ENCODE data around the gene HOXC13. TPM values are rescaled to one million over a fixed set of nuclear protein-coding genes. Genes with fewer than 3 reads are reported as not detected.

Gene HOXC13
- total and polyA plus RNA-seq, 2 of the 13 experiments (the other 11 are each of a cell fraction or from before 2014, with no cell fraction given): 0.07 TPM; not detected in 1

GRCh38 chr12:53981634-53982565 lies 43.3 kb downstream of the HOXC13 start (continued):
- TF ChIP-seq ZNF33A (CRISPR knock-in tag; IDR thresholded peaks at IDR 0.05; ENCODE audit: borderline replicate concordance): no peak
- no peak for TF ChIP-seq ZKSCAN8 (CRISPR knock-in tag; IDR thresholded peaks at IDR 0.05; ENCODE audit: borderline replicate concordance)
- TF ChIP-seq AHR (CRISPR knock-in tag; IDR thresholded peaks at IDR 0.05): no peak

DNA sequence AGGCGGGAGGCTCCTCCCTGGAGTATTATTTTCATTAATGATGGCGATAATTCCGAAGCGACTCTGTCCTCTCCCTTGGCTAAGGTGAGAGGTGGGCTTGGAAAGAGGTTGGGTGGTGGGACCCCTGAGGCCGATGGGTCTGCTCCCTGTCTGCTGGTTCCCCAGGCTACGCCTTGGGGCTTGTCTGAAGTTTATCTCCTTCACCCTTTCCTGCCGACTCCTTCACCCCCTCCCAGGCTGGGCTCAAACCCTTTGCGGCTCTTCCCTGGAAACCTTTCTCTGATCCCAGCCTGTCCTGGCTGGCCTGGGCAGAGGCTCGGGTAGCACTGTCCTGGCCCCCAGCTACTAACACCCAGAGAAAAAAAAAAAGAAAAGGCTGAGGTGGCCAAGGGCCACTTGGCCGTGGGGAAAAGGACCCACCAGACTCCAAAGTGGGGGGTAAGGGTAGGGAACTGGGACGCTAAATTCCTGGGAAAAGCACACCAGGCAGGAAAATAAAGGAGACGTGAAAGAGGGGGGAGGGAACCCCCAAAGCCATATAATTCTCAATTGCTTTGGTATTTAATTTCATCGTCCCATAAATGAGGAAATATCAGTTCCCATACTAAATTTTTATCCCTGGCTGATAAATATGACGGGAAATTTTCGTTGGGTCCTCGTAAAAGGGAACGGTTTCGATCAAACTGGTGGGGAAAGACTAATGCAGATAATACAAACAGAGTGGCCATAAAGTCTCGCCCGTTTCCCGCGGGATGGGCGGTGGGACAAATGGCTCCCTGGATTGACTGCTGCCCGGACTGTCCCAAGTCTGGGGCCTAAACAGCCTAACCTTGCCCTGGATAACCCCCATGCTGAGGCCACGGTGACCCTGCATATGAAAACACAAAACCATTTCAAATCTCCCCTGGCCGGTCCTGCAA lies 44.3 kb downstream of the HOXC13 start:
- no peaks in the 10 kb centered on the region for H4K20me1 ChIP-seq (ENCODE audit: insufficient read depth, low read length)
- intact Hi-C loops (cut with micrococcal nuclease; ENCODE audit: unreplicated experiment): no loop called here
- ATAC-seq: no peak
- H3K4me3 ChIP-seq (replicated peaks in 1 of 3; ENCODE audit: insufficient read depth in 1 of 3, low read depth in 2 of 3, low read length in 3 of 3): no peak overlapping the region
- 57% methylated on average over 25 of the region's 26 CpGs for WGBS (ENCODE audit: low lambda C conversion rate)
- in situ Hi-C loops (cut with HindIII; ENCODE audit: extremely low pct_ligation_motif_present, low pct_unique_long_range_greater_than_20kb): no loop called here
- POLR2A ChIA-PET: no interaction called here
- peaks cover 36% of the 10 kb centered on the region for H3K4me1 ChIP-seq (ENCODE audit: insufficient read depth, low read length)
- no peak overlapping the region for H3K4me2 ChIP-seq (ENCODE audit: low read depth, low read length)
- H3K36me3 ChIP-seq (replicated peaks in 1 of 2; ENCODE audit: control insufficient read depth in 1 of 2, insufficient read depth in 2 of 2, low read length in 2 of 2): no peaks in the 10 kb centered on the region
- no peak overlapping the region for H2AFZ ChIP-seq (ENCODE audit: low read length)
- CTCF ChIA-PET (ENCODE audit: low intra/inter-chr PET ratio, low total read pairs): interaction anchor here (2.3 kb wide), 1 partner anchor 232 kb away, joined by 12 read pairs; no protein-coding TSS in a partner anchor
- no peaks in the 10 kb centered on the region for H3K79me2 ChIP-seq (ENCODE audit: insufficient read depth, low read length)
- no peak overlapping the region for H3K27ac ChIP-seq (ENCODE audit: extremely low read length, insufficient read depth, low read length)
- no peak for FAIRE-seq
- no peak for DNase-seq (ENCODE audit: low spot score)
- peaks cover 5 to 53% of the 10 kb centered on the region in 2 experiments for H3K27me3 ChIP-seq (ENCODE audit: control insufficient read depth in 1 of 2, insufficient read depth in 2 of 2, low read length in 2 of 2)
- BruUV-seq (replicated peaks): no TSS peak
- H3K9ac ChIP-seq (ENCODE audit: insufficient read depth, low read depth, low read length): no peak overlapping the region
- no peaks in the 10 kb centered on the region for H3K9me3 ChIP-seq (ENCODE audit: low read length)
- no peak for TF ChIP-seq ZBTB33 (CRISPR knock-in tag; IDR thresholded peaks at IDR 0.05)
- TF ChIP-seq NR3C1 (CRISPR knock-in tag; IDR thresholded peaks at IDR 0.05): no peak
- no peak for TF ChIP-seq ZNF883 (CRISPR knock-in tag; IDR thresholded peaks at IDR 0.05; ENCODE audit: not compliant biosample characterization)
- TF ChIP-seq, protein P1, sequence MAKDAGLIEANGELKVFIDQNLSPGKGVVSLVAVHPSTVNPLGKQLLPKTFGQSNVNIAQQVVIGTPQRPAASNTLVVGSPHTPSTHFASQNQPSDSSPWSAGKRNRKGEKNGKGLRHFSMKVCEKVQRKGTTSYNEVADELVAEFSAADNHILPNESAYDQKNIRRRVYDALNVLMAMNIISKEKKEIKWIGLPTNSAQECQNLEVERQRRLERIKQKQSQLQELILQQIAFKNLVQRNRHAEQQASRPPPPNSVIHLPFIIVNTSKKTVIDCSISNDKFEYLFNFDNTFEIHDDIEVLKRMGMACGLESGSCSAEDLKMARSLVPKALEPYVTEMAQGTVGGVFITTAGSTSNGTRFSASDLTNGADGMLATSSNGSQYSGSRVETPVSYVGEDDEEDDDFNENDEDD (CRISPR knock-in tag; IDR thresholded peaks at IDR 0.05; ENCODE audit: borderline replicate concordance): no peak
- TF ChIP-seq HOXA7 (CRISPR knock-in tag; IDR thresholded peaks at IDR 0.05): no peak
- TF ChIP-seq WIZ (CRISPR knock-in tag; IDR thresholded peaks at IDR 0.05): no peak
- TF ChIP-seq, protein P2, sequence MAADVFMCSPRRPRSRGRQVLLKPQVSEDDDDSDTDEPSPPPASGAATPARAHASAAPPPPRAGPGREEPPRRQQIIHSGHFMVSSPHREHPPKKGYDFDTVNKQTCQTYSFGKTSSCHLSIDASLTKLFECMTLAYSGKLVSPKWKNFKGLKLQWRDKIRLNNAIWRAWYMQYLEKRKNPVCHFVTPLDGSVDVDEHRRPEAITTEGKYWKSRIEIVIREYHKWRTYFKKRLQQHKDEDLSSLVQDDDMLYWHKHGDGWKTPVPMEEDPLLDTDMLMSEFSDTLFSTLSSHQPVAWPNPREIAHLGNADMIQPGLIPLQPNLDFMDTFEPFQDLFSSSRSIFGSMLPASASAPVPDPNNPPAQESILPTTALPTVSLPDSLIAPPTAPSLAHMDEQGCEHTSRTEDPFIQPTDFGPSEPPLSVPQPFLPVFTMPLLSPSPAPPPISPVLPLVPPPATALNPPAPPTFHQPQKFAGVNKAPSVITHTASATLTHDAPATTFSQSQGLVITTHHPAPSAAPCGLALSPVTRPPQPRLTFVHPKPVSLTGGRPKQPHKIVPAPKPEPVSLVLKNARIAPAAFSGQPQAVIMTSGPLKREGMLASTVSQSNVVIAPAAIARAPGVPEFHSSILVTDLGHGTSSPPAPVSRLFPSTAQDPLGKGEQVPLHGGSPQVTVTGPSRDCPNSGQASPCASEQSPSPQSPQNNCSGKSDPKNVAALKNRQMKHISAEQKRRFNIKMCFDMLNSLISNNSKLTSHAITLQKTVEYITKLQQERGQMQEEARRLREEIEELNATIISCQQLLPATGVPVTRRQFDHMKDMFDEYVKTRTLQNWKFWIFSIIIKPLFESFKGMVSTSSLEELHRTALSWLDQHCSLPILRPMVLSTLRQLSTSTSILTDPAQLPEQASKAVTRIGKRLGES (CRISPR knock-in tag; IDR thresholded peaks at IDR 0.05; ENCODE audit: borderline replicate concordance): no peak
- TF ChIP-seq ZNF737 (CRISPR knock-in tag; IDR thresholded peaks at IDR 0.05; ENCODE audit: borderline replicate concordance): no peak
- no peak for TF ChIP-seq ZNF703 (CRISPR knock-in tag; IDR thresholded peaks at IDR 0.05; ENCODE audit: borderline replicate concordance)
- TF ChIP-seq ZBTB1 (CRISPR knock-in tag; IDR thresholded peaks at IDR 0.05; ENCODE audit: borderline replicate concordance): no peak
- no peak for TF ChIP-seq ZNF20 (CRISPR knock-in tag; IDR thresholded peaks at IDR 0.05)

Data from HepG2 (cell line).